Coronary artery (tissue), 2 donors: ENCODE measurements around the gene RBM18.
A peak's percentile ranks its signal among the peaks of the same experiment; 100 is the strongest.

Experiments
- DNase-seq: peaks from one replicate; pipeline ENCODE4 v3.0.0-alpha.2; 2017; ENCODE audit warnings: low spot score
- H3K27ac ChIP-seq, 2 donors: fragments of 200-600 bp; sonication (generic); one replicate each; pipeline ENCODE4 v1.5.1; 2016 to 2019
- H3K4me3 ChIP-seq: fragments of 200-600 bp; sonication (generic); 2 replicates; pipeline ENCODE4 v1.5.1; 2016; ENCODE audit warnings: mild to moderate bottlenecking, moderate library complexity
- CTCF ChIP-seq: fragments of 200-600 bp; sonication (generic); IDR thresholded peaks from one replicate; pipeline ENCODE4 v1.5.1; 2019; ENCODE audit warnings: antibody characterized with exemption

The RBM18 gene

GRCh38 chr9:122213589-122214413 is 50.8 kb downstream of the RBM18 start:
- no peak for TF ChIP-seq CTCF
- H3K4me3 ChIP-seq = peak overlapping the region; percentile 69

GRCh38 chr9:122213102-122213588 is 51.5 kb downstream of the RBM18 start:
- no peak for TF ChIP-seq CTCF
- no peak for DNase-seq
- Histone ChIP-seq H3K27ac (no peak overlapping the region), H3K4me3 (peak overlapping the region; percentile 69)

More at GRCh38 chr9:122213589-122214413, 50.8 kb downstream of the RBM18 start:
- no peak for DNase-seq
- no peak overlapping the region for H3K27ac ChIP-seq

- no peak for DNase-seq
These were observed 52.1 kb downstream of the RBM18 start for GRCh38 chr9:122212473-122213004.

GRCh38 chr9:122209451-122209850 is 55.2 kb downstream of the RBM18 start:
- no peak for DNase-seq
- Histone ChIP-seq H3K4me3 (no peak overlapping the region), H3K27ac (no peak overlapping the region)
- TF ChIP-seq CTCF = no peak

More at GRCh38 chr9:122212473-122213004, 52.1 kb downstream of the RBM18 start:
- no peak for TF ChIP-seq CTCF
- Histone ChIP-seq H3K27ac (no peak overlapping the region), H3K4me3 (no peak overlapping the region)

- Histone ChIP-seq H3K27ac (no peak overlapping the region), H3K4me3 (no peak overlapping the region)
- no peak for DNase-seq
- TF ChIP-seq CTCF = no peak
These were observed 57.5 kb downstream of the RBM18 start for GRCh38 chr9:122207096-122207495.

- Histone ChIP-seq H3K4me3 (no peak overlapping the region), H3K27ac (no peak overlapping the region)
- no peak for DNase-seq
- TF ChIP-seq CTCF = no peak
These were observed 58.3 kb downstream of the RBM18 start for GRCh38 chr9:122206118-122207046.
